Left forelimb (tissue), 1 donor: Measurements from ENCODE around the gene CD79B.
"Not testable (repeated sequence)": the region's sequence is repeated elsewhere in the genome, so short reads cannot be mapped to it uniquely, and the experiment has no call there.

Experiments used
- DNase-seq: peaks from one replicate; pipeline ENCODE4 v3.0.0-alpha.2; 2018; ENCODE audit warnings: low spot score

The CD79B gene

GRCh38 chr17:63910096-63910495 is 22.0 kb downstream of the CD79B start:
- DNase-seq = no peak

GRCh38 chr17:63909586-63909985 is 22.5 kb downstream of the CD79B start:
- DNase-seq = not testable (repeated sequence)

GRCh38 chr17:63907161-63907778 is 24.9 kb downstream of the CD79B start:
- DNase-seq = not testable (repeated sequence)

GRCh38 chr17:63904796-63905195 is 27.3 kb downstream of the CD79B start:
- DNase-seq = not testable (repeated sequence)

- DNase-seq = not testable (repeated sequence)
Observed at GRCh38 chr17:63903787-63904201, 28.3 kb downstream of the CD79B start.

GRCh38 chr17:63901971-63902370 is 30.2 kb downstream of the CD79B start:
- not testable (repeated sequence) for DNase-seq

- not testable (repeated sequence) for DNase-seq
Observed at GRCh38 chr17:63898899-63899798, 33.0 kb downstream of the CD79B start.

GRCh38 chr17:63896524-63897354 is 35.4 kb downstream of the CD79B start, which contains the start of gene CSH1:
CSH1 (minus strand) TSS chr17:63896574; CDS start chr17:63896511, 63 bp downstream.
- not testable (repeated sequence) for DNase-seq

GRCh38 chr17:63894821-63895220 is 37.3 kb downstream of the CD79B start:
- DNase-seq = not testable (repeated sequence)

- DNase-seq = not testable (repeated sequence)
Observed at GRCh38 chr17:63894021-63894420, 38.1 kb downstream of the CD79B start.

GRCh38 chr17:63892316-63893037 is 39.7 kb downstream of the CD79B start:
- not testable (repeated sequence) for DNase-seq

- not testable (repeated sequence) for DNase-seq
Observed at GRCh38 chr17:63889026-63889848, 42.9 kb downstream of the CD79B start.

- DNase-seq = not testable (repeated sequence)
Observed at GRCh38 chr17:63885119-63885518, 47.0 kb downstream of the CD79B start.

GRCh38 chr17:63882626-63883126 is 49.5 kb downstream of the CD79B start:
- not testable (repeated sequence) for DNase-seq

- no peak for DNase-seq
Observed at GRCh38 chr17:63881935-63882601, 50.1 kb downstream of the CD79B start, which contains the start of gene GH2. GH2 (minus strand) TSS chr17:63881944; CDS start chr17:63881801, 143 bp downstream.

- DNase-seq = not testable (repeated sequence)
Observed at GRCh38 chr17:63881337-63881736, 50.8 kb downstream of the CD79B start.

GRCh38 chr17:63880706-63881105 is 51.4 kb downstream of the CD79B start:
- DNase-seq = no peak
